ENCODE data around the gene PHF12.

DNA sequence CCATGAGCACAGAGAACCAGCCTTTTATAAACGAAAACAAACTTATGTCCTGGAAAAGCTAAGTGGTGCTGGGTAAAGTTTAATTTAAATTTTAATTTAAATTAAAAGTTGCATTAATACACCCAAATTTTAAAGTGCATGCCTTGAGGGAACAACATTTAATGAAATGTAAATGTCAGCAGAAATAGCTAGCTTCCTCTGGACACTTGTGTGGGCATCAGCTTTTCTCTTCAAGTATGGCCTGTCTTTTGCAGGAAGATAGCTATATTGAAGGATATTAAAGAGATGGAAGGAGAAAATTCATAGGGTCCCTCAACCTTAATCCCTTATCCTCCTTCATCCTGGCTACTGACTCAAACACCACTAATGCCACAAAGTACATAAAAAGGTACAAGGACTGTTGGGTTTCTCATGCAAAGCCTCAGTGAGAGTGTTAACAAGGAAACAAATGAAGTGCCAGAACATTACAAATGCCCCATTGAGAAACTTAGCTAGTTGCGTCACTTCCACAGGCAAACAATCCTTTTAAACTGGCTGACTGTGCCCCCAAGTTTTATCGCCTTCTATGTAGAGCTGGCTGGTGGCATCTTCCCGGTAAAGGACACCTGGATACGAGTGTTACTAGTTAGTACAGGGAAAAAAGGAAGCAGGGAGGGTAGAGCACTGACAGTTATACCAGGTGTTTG lies 14.1 kb downstream of the PHF12 start:
- TF ChIP-seq, protein P1, sequence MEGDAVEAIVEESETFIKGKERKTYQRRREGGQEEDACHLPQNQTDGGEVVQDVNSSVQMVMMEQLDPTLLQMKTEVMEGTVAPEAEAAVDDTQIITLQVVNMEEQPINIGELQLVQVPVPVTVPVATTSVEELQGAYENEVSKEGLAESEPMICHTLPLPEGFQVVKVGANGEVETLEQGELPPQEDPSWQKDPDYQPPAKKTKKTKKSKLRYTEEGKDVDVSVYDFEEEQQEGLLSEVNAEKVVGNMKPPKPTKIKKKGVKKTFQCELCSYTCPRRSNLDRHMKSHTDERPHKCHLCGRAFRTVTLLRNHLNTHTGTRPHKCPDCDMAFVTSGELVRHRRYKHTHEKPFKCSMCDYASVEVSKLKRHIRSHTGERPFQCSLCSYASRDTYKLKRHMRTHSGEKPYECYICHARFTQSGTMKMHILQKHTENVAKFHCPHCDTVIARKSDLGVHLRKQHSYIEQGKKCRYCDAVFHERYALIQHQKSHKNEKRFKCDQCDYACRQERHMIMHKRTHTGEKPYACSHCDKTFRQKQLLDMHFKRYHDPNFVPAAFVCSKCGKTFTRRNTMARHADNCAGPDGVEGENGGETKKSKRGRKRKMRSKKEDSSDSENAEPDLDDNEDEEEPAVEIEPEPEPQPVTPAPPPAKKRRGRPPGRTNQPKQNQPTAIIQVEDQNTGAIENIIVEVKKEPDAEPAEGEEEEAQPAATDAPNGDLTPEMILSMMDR (IDR thresholded peaks at IDR 0.05) = no peak
- TF ChIP-seq POLR2A (IDR thresholded peaks at IDR 0.05) = no peak

Measured in Peyer's patch (tissue), 4 donors.